ENCODE results near the gene GMDS.
A peak's percentile ranks its signal among the peaks of the same experiment; 100 is the strongest.

Gene GMDS

DNA sequence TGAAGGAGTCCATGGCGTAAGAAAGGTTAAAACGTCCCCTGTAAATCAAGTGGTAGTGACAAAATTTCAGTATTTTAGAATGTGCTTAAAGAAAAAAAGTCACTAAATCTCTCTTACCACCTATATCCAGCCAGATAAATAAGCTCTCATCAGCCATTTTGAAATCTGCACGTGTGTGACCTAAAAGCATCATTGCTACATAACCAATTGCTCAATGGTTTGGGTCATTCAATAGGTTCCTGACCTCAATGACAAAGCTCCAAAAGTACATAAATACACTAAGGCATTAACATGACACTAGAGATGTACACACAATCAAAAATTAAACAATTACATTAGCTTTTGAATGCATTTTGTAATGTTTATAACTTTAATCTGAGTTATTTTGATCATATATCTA is 272.4 kb downstream of the GMDS start:
- DNase-seq, result no peak

DNA sequence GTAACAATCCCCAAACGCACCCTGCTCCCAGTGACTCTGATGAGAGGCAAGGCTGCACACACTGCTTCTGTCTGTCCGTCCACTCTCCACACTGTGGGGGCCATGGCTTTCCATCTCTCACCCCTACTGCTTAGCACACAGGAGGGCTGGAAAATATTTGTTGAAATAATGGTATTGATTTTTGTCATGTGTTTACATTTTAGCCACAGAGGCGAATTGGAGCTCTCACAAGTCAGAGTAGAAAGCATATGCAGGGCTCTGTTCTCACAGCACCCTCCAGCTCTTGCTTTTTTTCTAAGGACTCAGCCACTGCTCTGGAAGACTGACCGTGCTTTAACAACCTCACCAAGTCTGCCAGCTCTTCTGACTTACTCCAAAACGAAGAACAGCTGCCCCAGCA is 273.8 kb downstream of the GMDS start:
- DNase-seq, result no peak

DNA sequence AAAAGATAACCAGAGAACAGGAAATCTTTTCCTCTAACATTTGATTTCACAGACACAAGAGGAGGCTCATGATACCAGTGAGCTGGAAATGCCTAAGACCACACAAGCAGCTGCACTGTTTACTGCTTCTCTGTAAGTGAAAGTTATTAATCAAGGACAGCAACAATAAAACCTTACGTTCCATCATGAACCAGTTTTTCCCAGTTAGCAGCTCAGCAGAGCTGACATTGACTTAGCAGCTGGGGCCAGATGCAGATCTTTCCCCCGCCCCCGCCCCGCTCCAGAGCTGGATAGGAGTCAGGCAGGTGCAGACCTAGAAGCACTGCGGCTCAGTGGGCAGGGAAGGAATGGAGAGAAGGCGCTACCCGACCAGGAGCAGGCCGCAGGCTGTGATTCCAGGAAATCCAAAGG is 275.2 kb downstream of the GMDS start:
- no peak for DNase-seq

DNA sequence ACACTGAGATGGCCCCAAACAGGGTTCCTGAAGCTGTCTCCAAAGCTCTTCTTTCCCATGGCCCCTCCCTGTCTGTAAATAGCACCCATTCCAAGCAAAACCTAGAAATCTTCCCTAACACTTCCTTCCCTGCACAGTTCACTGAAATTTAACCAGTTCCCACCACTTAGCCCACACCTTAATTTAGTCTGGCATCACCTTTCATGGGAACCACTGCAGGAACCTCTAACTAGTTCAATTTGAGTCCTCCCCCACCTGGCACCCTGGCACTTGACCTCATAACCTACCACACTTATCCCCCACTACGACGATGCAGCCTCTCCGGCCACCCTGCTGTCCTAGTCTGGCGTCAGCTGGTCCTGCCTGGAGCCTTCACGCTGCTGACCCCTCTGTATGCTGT is 278.7 kb downstream of the GMDS start:
- DNase-seq, result no peak

DNA sequence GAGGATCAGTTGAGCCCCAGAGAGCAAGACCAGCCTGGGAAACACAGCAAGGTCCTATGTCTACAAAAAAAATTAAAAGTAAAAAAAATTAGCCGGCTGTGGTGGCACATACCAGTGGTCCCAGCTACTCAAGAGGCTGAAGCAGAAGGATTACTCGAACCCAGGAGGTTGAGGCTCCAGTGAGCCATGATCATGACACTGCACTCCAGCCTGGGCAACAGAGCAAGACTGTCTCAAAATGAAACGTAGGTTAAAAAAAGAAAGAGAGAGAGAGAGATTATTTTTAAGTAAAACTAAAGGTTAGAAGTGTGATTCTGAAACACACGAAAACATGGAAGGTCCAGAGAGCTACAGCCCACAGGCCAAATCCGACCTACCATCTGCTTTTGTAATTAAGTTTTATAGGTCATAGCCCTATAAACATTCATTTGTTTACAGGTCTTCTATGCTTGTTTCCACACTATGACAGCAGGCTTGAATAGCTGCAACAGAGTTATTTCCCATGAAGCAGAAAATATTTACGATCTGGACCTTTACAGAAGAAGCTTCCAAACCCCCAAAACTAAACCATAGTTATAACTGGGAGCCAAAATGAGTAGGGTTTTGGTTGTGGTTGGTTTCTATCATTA is 279.7 kb downstream of the GMDS start:
- no peak for DNase-seq

DNA sequence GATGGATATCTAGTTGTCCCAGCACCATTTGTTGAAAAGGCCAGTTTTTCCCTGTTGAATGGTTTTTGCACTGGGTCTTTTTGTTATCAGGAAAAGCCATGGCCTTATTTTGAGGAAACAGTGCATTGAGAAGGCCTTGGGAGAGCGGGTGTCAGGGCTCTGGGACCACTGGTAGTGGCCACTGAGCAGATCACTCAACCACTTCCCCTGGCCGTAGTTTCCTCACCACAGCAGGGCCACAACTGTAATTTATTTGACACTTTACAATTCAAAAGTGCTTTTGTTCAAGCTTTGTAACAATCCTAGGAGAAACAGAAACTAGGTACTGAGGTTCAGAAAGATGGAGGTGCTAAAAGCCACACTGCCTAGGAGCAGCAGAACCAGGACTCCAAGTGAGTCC is 281.8 kb downstream of the GMDS start:
- DNase-seq, result no peak

DNA sequence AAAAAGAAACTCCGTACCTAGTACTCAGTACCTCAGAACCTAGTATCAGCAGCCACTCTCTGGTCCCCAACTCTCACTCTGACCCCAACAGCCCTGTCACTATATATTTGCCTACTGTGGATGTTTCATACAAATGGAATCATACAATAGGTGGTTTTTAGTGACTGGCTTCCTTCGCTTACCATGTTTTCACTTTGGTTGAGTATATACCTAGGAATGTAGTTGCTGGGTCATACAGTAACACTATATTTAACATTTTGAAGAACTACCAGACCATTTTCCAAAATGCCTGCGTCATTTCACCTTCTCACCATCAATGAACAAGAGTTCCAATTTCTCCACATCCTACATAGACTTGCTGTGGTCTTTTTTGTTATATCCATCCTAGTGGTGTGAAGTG is 283.2 kb downstream of the GMDS start:
- DNase-seq, result no peak

DNA sequence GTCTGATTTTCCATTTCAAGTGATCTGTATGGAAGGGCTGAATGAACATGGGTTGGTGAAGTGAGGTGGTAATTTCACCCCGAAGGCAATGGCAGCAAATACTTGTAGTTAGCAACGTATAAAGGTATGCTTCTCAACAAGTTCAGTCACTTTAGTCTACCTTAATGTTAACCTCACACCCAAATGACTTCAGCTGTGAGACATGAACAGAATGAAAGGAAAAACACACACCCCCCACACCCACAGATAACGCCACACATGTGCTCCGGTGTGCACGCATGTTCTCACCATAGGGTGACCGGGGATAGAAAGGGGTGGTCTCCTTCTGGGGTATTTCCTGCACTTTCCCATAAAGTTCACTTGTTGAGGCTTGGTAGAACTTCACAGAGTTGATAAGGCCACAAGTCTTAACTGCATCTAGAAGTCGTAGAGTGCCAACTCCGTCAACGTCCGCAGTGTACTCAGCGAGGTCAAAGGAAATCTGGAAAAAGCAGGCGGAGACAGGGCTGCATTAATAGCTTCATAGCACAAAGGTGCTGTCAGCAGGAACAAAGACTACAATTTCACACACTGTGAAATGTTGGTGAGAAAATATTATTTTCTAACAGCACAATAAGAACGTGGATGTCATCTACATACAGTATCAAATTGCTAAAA is 284.8 kb downstream of the GMDS start:
- DNase-seq, result no peak

DNA sequence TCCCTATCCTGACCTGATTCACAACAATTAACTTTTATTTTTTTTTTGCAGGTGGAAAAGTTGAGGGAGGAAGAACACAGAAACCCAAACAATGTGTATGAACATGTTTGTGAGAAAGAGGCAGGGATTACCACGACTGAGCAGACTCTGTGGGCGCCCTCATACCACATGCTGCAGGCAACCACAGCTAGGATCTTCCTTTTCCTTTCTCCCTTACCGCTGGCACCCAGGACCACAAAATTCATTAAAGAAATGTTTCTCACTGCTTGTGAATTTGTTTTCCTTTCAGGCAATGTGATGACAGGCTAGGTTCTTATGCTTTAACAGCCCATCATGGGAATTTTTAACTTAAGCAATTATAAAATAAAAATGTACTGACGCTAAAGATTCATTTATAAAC is 287.1 kb downstream of the GMDS start:
- DNase-seq, result no peak

DNA sequence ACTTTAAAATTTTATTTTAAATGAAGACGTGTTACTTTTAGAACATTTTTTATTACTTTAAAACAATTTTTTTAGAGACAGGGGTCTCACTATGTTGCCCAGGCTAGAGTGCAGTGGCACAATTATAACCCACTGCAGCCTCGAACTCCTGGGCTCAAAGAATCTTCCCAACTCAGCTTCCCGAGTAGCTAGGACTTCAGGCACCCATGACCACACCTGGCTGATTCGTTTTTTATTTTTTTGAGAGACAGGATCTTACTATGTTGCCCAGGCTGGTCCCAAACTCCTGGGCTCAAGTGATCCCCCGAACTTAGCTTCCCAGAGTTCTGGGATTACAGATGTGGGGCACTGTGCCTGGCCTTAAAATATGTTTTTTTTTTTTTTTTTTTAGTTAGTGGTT is 287.7 kb downstream of the GMDS start:
- DNase-seq, result no peak

DNA sequence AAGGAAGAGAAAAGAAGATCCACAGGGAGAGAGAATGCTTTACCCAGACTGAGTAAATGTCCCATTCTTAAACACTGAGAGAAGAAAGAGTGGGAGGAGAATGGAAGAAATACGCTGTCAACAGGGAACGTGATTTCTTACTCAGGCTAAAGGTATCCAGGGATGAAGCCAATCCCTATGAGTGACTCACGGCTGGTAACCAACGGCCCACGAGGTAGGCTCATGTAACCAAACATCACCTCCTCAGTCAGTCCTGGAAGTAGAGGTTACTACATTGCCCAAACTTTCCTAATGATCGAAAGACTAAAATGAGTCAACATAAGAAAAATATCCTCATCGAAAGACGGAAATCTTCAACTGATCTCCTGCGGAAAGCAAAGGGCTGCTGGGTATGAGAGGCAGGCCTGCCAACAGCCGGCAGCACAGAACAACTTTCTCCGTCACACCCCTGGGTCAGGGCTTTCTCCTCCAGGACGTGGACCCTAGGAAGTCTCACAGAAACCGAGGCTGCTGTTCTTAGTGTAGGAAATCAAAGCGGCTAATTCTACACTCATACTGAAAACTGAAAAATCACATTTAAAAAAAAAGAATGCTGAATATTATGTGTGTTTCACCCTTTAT is 292.6 kb downstream of the GMDS start:
- no peak for DNase-seq

DNA sequence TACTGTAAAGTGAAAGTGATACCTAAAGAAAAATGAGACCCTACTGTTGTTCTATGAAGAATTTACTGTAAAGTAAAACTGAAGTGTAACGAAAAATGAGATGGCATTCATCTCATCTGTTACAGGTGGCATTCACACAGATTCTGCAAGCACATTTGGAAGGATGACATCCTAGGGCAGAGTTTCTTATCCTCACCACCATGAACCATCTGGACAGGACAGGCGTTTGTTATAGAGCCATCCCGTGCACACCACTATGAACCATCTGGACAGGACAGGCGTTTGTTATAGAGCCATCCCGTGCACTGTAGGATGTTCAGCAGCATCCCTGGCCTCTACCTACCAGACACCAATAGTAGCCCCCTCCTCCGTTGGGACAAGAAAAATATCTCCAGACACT is 294.8 kb downstream of the GMDS start:
- no peak for DNase-seq

DNA sequence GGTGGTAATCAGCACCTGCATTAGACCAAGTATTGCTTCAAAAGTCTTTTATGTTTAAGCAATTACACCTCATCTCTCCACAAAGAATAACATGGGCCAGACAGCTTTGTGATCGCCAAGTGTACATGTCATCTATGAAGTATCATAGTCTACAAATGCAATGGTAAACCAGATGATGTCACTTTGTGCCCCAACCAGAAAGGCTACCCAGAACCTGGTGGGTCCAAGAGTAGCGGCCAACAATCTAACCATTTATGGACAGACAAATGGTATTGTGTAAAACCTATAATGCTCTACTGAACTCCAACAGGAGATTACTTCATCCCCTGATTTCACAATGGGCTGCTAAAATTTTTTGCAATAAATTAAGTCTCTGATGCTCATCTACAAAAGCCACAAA is 295.9 kb downstream of the GMDS start:
- DNase-seq, result no peak

DNA sequence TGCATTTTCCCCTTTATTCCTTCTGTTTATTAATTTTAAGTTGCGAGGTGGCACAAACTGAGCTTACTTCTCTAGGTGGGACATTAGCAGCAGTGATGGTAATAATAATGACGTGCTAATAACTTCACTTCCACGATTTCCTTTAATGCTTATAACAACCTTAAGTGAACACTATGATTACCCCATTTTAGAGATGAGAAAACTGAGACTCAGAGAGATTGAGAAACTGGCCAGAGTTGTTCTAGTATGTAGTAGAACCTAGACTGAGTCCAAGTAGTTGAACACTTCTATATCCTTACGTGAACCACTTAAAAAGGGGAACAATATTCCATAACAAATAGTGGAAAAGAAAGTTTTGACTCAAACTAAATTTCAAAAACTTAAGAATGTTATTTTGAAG is 297.5 kb downstream of the GMDS start:
- no peak for DNase-seq

DNA sequence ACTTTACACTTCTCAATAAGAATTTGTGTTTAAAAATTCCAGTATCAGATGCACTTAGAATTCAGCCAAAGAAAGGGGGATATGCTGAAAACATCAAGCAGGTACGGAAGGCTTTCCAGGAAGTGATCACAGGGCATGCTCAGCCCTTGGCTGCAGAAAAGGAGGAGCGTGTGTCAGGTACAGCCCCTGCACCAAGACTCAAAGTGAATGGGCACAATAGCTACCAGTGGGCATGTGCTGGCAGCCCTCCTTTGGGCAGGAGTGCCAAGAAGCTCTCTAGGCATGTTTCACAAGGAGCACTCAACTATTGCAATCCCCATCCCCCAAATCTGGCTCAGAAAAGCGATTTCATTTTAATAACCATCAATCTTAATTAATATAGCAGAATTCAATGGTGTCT is 298.8 kb downstream of the GMDS start:
- no peak for DNase-seq

DNA sequence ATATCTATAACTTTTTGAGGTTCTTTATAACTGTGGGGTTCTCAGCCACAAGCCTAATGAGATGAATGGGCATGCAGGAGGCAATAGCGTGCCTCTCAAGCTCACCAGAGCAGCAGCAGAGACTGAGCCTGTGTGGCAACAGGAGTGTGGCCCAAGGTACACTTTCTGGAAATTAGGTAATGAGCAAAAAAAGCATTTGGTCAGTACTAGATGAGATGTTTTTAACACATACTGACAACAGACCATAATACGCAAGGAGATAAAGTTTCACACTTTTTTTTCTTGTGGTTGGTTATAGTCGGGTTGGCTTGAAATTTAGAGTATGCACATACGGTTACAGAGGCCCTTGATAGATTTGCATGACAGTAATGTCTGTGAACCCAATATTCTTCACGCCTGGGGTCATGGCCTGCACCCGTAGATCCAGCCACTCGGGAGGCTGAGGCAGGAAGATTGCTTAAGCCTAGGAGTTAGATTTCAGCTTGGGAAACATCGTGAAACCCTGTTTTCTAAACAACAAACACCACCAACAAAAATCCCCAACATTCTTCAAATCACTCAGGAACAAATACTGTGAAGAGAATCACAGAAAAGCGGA is 300.1 kb downstream of the GMDS start:
- no peak for DNase-seq

DNA sequence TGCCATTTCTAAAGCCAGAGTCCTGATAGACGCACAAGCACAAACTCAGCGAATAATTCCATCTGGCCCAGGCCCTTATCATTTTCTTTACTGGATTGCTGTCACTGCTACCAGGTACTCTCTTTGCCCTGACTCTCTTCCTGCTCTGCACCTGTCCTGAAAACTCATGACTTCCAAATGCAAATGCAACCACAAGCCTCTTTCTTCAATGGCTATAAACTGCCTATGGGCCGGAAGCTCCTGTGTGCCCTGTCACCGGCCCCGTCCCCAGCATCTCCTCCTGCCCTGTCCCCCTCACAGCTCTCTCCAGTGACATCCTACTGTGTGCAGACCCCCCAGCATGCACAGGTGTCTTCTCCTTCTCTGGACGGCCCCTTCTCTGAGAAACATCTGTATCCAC is 302.6 kb downstream of the GMDS start:
- DNase-seq, result no peak

DNA sequence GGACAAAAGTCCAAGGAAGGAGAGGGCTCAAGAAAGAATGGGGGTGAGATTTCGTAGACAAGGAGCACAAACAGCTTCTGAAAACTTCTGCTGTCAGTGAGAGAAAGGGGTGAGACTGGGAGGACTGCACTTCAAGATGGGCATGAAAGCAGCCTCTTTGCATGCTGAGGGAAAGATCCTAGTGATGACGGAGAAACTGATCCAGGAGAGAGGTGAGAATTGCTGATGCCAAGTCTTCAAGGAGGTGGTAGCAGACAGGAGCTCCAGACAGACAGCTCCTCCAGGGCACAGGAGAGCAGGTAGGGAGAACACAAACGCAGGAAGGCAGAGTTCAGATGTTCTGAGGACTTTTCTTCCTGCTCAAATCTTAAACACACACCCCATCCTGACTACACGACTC is 303.9 kb downstream of the GMDS start:
- no peak for DNase-seq

DNA sequence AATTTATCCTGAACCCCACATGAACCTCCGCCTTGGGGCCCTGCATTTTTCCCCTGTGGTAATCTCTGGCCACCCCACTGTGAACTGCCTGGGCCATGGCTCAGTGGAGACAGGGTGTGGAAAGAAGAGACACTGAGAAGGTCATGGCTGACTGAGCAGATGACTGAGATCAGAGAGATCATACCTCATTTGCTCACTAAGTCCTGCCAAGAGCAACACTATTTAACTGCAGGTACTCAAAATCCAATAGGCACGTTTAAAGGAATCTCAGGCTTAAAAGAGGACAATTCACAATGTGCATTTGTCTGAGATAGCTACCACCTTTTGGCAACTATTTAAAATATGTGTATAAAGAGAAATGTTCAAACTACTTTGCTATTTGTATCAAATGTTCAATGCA is 305.0 kb downstream of the GMDS start:
- DNase-seq, result peak; percentile 8

DNA sequence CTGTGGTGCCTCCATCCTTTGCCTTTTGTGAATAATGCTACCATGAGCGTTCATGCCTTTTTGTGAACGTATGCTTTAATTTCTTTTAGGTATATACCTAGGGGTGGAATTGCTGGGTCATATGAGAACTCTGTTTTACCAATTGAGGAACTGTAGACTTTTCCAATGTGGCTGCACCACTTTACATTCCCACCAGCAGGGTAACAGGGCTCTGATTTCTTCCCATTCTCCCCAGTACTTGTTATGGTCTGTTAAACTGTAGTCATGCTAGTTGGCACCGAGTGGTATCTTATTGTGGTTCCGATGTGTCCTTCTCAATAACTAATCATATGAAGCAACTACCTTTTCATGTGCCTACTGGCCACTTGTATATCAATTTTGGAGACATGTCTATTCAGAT is 312.1 kb downstream of the GMDS start:
- DNase-seq, result no peak

DNA sequence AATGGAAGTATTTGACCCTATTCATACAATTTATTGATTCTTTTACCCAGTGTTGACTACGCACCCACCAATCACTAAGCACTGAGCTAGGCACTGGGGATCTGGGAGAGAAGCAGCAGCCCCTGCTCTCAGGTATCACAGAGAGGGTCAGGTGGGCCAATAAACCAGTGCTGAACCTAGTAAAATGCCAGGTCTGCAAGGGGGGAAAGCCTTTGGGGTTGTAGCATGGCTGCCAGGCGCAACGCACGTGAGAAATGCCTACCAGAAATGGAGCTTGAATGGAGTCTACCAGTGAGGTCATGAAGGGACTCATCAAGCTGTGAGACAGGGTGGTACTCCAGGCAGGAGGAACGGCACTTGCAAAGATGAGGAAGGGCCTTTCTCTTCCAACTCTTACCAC is 313.6 kb downstream of the GMDS start:
- DNase-seq, result no peak

DNA sequence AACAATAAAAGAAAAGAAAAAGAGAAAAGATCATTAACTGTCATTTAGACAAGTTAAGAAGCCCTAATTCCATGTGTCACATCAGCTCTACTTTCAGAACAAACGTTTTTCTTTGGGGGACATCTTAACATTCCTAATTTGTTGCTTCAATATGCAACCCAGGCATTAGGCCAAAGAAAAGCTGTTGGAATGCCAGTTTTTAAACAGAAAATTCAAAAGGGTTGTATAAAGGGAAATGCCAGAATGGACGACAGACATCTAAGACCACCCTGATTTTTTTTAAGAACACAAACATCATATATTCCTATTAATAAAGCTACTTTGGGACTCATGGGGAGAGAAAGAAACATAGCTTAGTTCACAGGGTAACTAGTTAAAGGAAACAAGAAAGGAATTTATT is 315.0 kb downstream of the GMDS start:
- no peak for DNase-seq

DNA sequence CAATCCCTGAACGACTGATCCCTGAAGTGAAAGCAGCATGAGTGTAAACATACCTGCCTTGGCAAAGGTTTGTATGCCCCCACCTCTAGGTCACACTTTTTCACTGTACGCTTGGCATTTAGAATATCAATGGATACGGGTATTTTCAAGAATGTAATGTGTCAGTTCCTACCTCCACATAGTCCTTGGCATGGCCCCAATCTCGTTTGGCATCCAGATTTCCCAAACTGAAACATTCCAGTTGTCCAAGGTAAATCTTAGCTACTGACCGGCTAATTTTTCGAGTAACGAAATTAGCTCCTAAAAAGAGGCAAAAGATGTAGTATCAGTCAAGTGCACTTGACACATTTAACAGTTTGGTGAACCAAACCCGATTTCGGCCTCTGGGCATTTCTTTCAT is 315.5 kb downstream of the GMDS start:
- no peak for DNase-seq

DNA sequence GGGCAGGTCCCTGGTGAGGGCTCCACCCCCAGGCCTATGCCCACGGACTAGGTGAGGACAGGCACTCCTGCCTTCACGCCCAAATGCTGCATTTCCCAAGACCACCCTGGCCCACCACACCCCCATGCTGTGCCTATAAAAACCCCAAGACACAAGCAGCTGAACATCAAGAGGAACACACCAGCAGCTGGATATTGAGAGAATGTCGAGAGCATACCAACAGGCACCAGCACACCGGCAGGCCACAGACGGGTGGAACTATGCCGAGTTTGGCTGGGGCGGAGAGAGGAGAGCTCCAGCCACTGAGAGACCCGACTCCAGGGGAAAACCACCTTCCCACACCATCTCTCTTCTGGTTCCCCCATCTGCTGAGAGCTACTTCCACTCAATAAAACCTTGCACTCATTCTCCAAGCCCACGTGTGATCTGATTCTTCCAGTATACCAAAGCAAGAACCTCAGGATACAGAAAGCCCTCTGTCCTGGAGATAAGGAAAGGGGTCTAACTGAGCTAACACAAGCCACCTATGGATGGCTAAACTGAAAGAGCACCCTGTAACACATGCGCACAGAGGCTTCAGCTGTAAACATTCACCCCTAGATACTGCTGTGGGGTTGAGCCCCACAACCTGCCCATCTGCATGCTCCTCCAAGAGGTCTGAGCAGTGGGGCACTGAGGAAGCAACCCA is 319.5 kb downstream of the GMDS start:
- DNase-seq, result no peak
